H1 (cell line): ENCODE measurements around the gene GSE1. TPM values are rescaled to one million over a fixed set of nuclear protein-coding genes. Genes with fewer than 3 reads are reported as not detected.

Source experiments
- EP300 ChIP-seq, 2 experiments: IDR thresholded peaks; 1 replicate in 1 of 2; 2 replicates in 1 of 2; pipeline ENCODE4 v1.6.1; 2011 to 2012; ENCODE audit warnings: low read depth in 2 of 2, low read length in 2 of 2, mild to moderate bottlenecking in 2 of 2, borderline replicate concordance in 1 of 2, inconsistent platforms in 1 of 2, moderate library complexity in 1 of 2
- GTF2F1 ChIP-seq: IDR thresholded peaks from 2 replicates; pipeline ENCODE4 v1.6.1; 2012; ENCODE audit warnings: low read depth, low read length, improper control_type of control experiment, borderline replicate concordance
- HDAC2 ChIP-seq, 2 experiments: fragments of 300-600 bp in 1 of 2; sonication (generic) in 1 of 2; IDR thresholded peaks; 2 replicates each; pipeline ENCODE4 v1.6.1; 2011 to 2012; ENCODE audit warnings: low read depth in 2 of 2, low read length in 2 of 2, mild to moderate bottlenecking in 2 of 2, moderate library complexity in 2 of 2, borderline replicate concordance in 1 of 2, inconsistent platforms in 1 of 2
- RBBP5 ChIP-seq: IDR thresholded peaks from 2 replicates; pipeline ENCODE4 v1.7.1; 2012; ENCODE audit warnings: low read depth, mild to moderate bottlenecking, inconsistent platforms, low read length, moderate library complexity, borderline replicate concordance
- SP2 ChIP-seq: IDR thresholded peaks from 2 replicates; pipeline ENCODE4 v1.6.1; 2012; ENCODE audit warnings: mild to moderate bottlenecking, low read length, inconsistent platforms
- SP4 ChIP-seq: IDR thresholded peaks from 2 replicates; pipeline ENCODE4 v1.6.1; 2012; ENCODE audit warnings: low read length, inconsistent platforms
- TAF7 ChIP-seq: optimal IDR thresholded peaks from 2 replicates; pipeline ENCODE3; 2011; ENCODE audit warnings: low read depth, mild to moderate bottlenecking, inconsistent platforms, low read length, moderate library complexity, borderline replicate concordance
- TCF12 ChIP-seq: IDR thresholded peaks from 2 replicates; pipeline ENCODE4 v1.6.1; 2011; ENCODE audit warnings: low read depth, mild to moderate bottlenecking, low read length
- polyA plus RNA-seq, 7 experiments: library from polyadenylated mRNA; depleted of rRNA in 3 of 7; stranded (reverse) in 5 of 7; unstranded in 2 of 7; fragments of >200 nt in 5 of 7; fragments of 200-250 nt in 2 of 7; gene quantifications; 1 replicate in 5 of 7; 2 replicates in 1 of 7; 4 replicates in 1 of 7; pipeline versions ENCODE4 v1.2.1 to v1.2.3, GENCODE V29; 2011 to 2013; ENCODE audit warnings: missing spikeins in 2 of 7, mixed read lengths in 2 of 7
- total RNA-seq: library from RNA; stranded (reverse); fragmentation: NEBNext Ultra II Directional; extraction: Animal tissue kit (Norgen Biotek cat#: 25700); gene quantifications from 2 replicates; pipeline ENCODE4 v1.2.1, GENCODE V29; 2021
- TF ChIP-seq, protein P1 (sequence below): fragments of 300-600 bp; sonication (generic); IDR thresholded peaks from 2 replicates; pipeline ENCODE4 v1.7.1; 2012; ENCODE audit warnings: low read length, moderate library complexity, mild to moderate bottlenecking, inconsistent platforms; ENCODE audit not compliant: insufficient replicate concordance
- TF ChIP-seq, protein P2 (sequence below): IDR thresholded peaks from 2 replicates; pipeline ENCODE4 v1.6.1; 2012; ENCODE audit warnings: inconsistent platforms

The GSE1 gene
- total and polyA plus RNA-seq, 2 of the 8 experiments (the other 6 are each of a cell fraction or from before 2014, with no cell fraction given) = 26.0 to 65.6 TPM

DNA sequence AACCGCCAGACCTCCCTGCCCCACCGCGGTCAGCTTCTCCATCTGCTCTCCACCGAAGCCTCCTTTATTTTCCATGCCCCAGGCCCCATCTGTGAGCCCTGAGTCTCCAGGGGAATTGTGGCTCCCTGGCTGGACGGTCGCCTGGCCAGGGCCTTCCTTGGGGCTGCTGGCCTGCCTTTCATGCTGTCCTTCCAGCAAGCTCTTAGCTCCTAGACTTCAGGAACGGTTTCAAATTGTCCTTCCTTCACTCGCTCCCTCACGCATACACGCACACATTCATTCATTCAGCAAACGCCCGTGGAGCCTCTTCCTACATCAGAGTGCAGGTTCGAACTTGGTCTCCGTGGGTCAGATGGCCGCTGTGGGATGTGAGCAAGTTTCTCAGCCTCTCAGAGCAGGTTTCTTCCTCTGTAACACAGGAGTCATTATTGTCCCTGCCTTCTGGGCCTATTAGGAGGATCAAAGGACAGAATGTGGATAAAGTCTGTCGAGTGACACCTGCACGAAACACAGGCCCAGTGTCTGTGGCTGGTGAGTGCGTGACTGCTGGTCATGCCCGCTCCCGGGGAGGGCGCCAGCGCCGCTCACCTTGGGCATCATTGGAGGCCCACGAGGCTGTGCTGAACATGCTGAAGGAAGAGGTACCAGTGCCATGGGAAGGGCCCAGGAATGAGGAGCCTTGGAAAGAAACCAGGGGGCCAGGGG, 18.7 kb upstream of the GSE1 start (continued):
- TF ChIP-seq, protein P1, sequence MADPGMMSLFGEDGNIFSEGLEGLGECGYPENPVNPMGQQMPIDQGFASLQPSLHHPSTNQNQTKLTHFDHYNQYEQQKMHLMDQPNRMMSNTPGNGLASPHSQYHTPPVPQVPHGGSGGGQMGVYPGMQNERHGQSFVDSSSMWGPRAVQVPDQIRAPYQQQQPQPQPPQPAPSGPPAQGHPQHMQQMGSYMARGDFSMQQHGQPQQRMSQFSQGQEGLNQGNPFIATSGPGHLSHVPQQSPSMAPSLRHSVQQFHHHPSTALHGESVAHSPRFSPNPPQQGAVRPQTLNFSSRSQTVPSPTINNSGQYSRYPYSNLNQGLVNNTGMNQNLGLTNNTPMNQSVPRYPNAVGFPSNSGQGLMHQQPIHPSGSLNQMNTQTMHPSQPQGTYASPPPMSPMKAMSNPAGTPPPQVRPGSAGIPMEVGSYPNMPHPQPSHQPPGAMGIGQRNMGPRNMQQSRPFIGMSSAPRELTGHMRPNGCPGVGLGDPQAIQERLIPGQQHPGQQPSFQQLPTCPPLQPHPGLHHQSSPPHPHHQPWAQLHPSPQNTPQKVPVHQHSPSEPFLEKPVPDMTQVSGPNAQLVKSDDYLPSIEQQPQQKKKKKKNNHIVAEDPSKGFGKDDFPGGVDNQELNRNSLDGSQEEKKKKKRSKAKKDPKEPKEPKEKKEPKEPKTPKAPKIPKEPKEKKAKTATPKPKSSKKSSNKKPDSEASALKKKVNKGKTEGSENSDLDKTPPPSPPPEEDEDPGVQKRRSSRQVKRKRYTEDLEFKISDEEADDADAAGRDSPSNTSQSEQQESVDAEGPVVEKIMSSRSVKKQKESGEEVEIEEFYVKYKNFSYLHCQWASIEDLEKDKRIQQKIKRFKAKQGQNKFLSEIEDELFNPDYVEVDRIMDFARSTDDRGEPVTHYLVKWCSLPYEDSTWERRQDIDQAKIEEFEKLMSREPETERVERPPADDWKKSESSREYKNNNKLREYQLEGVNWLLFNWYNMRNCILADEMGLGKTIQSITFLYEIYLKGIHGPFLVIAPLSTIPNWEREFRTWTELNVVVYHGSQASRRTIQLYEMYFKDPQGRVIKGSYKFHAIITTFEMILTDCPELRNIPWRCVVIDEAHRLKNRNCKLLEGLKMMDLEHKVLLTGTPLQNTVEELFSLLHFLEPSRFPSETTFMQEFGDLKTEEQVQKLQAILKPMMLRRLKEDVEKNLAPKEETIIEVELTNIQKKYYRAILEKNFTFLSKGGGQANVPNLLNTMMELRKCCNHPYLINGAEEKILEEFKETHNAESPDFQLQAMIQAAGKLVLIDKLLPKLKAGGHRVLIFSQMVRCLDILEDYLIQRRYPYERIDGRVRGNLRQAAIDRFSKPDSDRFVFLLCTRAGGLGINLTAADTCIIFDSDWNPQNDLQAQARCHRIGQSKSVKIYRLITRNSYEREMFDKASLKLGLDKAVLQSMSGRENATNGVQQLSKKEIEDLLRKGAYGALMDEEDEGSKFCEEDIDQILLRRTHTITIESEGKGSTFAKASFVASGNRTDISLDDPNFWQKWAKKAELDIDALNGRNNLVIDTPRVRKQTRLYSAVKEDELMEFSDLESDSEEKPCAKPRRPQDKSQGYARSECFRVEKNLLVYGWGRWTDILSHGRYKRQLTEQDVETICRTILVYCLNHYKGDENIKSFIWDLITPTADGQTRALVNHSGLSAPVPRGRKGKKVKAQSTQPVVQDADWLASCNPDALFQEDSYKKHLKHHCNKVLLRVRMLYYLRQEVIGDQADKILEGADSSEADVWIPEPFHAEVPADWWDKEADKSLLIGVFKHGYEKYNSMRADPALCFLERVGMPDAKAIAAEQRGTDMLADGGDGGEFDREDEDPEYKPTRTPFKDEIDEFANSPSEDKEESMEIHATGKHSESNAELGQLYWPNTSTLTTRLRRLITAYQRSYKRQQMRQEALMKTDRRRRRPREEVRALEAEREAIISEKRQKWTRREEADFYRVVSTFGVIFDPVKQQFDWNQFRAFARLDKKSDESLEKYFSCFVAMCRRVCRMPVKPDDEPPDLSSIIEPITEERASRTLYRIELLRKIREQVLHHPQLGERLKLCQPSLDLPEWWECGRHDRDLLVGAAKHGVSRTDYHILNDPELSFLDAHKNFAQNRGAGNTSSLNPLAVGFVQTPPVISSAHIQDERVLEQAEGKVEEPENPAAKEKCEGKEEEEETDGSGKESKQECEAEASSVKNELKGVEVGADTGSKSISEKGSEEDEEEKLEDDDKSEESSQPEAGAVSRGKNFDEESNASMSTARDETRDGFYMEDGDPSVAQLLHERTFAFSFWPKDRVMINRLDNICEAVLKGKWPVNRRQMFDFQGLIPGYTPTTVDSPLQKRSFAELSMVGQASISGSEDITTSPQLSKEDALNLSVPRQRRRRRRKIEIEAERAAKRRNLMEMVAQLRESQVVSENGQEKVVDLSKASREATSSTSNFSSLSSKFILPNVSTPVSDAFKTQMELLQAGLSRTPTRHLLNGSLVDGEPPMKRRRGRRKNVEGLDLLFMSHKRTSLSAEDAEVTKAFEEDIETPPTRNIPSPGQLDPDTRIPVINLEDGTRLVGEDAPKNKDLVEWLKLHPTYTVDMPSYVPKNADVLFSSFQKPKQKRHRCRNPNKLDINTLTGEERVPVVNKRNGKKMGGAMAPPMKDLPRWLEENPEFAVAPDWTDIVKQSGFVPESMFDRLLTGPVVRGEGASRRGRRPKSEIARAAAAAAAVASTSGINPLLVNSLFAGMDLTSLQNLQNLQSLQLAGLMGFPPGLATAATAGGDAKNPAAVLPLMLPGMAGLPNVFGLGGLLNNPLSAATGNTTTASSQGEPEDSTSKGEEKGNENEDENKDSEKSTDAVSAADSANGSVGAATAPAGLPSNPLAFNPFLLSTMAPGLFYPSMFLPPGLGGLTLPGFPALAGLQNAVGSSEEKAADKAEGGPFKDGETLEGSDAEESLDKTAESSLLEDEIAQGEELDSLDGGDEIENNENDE = no peak
- TF ChIP-seq, protein P2, sequence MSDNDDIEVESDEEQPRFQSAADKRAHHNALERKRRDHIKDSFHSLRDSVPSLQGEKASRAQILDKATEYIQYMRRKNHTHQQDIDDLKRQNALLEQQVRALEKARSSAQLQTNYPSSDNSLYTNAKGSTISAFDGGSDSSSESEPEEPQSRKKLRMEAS = no peak
- no peak for TF ChIP-seq HDAC2 (IDR thresholded peaks at IDR 0.05; ENCODE audit: borderline replicate concordance in 1 of 2, low read depth in 2 of 2, low read length in 2 of 2)
- TF ChIP-seq RBBP5 = no peak
- TF ChIP-seq SP4 = no peak
- TF ChIP-seq TAF7 = no peak
- TF ChIP-seq SP2 = no peak
- TF ChIP-seq EP300 (IDR thresholded peaks at IDR 0.05; ENCODE audit: borderline replicate concordance in 1 of 2, low read depth in 2 of 2, low read length in 2 of 2) = no peak
- TF ChIP-seq TCF12 = no peak
- TF ChIP-seq GTF2F1 = no peak
